ENCODE measurements around the gene QPCTL.

DNA sequence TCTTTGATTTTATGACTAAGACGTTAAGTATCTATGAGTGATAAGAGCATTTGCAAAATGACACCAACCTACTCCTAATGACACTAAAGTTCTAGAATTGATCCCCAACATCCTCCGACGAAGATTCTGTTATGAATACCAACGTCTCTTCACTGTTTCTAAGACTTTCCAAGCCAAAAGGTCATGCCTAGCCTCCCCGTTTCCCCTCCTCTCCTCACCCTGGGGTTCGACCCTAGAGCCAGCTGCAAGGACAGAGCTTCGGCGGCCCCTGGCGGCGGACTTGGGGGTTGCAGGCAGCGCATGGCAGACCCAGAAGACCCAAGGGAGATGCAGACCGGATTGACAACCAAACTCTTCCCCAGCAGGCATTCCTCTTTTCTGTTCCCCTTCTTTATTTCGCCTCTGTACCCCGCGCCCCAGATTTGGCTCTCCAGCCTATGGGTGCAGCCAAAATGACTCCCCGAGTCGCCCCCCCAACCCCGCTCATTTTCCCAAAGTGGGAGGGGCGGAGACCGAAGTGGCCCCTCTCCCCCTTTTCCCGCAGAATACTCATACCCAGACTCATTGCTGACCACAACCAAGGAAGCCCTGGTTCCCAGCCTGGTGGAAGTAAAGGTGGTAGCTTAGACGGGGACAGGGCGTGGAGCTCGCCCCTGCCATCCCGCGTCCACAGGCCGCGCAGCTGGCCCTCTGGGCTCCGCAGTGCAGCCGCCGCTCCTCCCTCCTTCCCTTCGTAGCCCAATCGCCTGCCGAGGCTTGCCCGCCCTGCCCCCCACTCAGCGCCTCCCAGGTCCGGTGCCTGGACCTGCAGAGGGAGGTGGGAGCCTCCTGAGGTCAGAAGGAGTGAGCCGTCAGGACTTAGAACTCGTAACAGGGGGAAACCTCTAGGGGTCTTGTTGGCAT lies 49.2 kb upstream of the QPCTL start:
- TF ChIP-seq CTCF (IDR thresholded peaks at IDR 0.05; ENCODE audit: low read length) (peak; percentile 98), EZH2 (IDR thresholded peaks at IDR 0.05; ENCODE audit: borderline replicate concordance, low read length) (no peak)
